ENCODE data around the gene LARP7.
"Not testable (repeated sequence)": the region's sequence is repeated elsewhere in the genome, so short reads cannot be mapped to it uniquely, and the experiment has no call there.

LARP7 gene

GRCh38 chr4:112636688-112637551, at the start of gene LARP7, which contains the start of gene ZGRF1:
Gene LARP7, plus strand, starts transcription at chr4:112637143. Its CDS starts 7,527 bp downstream, at chr4:112644670.
Gene ZGRF1, minus strand, starts transcription at chr4:112636909. Its CDS starts 3,733 bp downstream, at chr4:112633176.
- peak; percentile 88 to 96 (median 94) for DNase-seq

GRCh38 chr4:112589206-112589605, 47.7 kb upstream of the LARP7 start:
- DNase-seq: no peak

- DNase-seq: no peak
Observed at GRCh38 chr4:112591593-112591992, 45.4 kb upstream of the LARP7 start.

GRCh38 chr4:112592717-112593116, 44.2 kb upstream of the LARP7 start:
- no peak for DNase-seq

- no peak for DNase-seq
Observed at GRCh38 chr4:112593438-112594133, 43.4 kb upstream of the LARP7 start.

GRCh38 chr4:112594993-112595392, 42.0 kb upstream of the LARP7 start:
- DNase-seq: no peak

GRCh38 chr4:112604589-112604988, 32.4 kb upstream of the LARP7 start:
- peak in 1 of 4 experiments; percentile 1 for DNase-seq

- not testable (repeated sequence) for DNase-seq
Observed at GRCh38 chr4:112612814-112613213, 24.1 kb upstream of the LARP7 start.

- DNase-seq: no peak
Observed at GRCh38 chr4:112616984-112617383, 20.0 kb upstream of the LARP7 start.

GRCh38 chr4:112626228-112626627, 10.7 kb upstream of the LARP7 start:
- no peak for DNase-seq

- no peak for DNase-seq
Observed at GRCh38 chr4:112633477-112634235, 3.3 kb upstream of the LARP7 start.

- DNase-seq: no peak
Observed at GRCh38 chr4:112637552-112637866, 566 bp downstream of the LARP7 start.

GRCh38 chr4:112642526-112642925, 5.6 kb downstream of the LARP7 start:
- DNase-seq: no peak

- DNase-seq: not testable (repeated sequence)
Observed at GRCh38 chr4:112644595-112645535, 7.9 kb downstream of the LARP7 start.

GRCh38 chr4:112645541-112646329, 8.8 kb downstream of the LARP7 start:
- no peak for DNase-seq

GRCh38 chr4:112646632-112647537, 9.9 kb downstream of the LARP7 start:
- no peak for DNase-seq

- DNase-seq: no peak
Observed at GRCh38 chr4:112647785-112648184, 10.8 kb downstream of the LARP7 start.

- DNase-seq: no peak
Observed at GRCh38 chr4:112648263-112649054, 11.5 kb downstream of the LARP7 start.

- no peak for DNase-seq
Observed at GRCh38 chr4:112649055-112649408, 12.1 kb downstream of the LARP7 start.
